GM12878 (cell line): Measurements from ENCODE around the gene HAGHL. TPM values are rescaled to one million over a fixed set of nuclear protein-coding genes. Genes with fewer than 3 reads are reported as not detected.

Experiments used
- ATAC-seq: fragments of 200-7000 bp; cut with Tn5 transposase; 3 replicates; pipeline ENCODE4 v1.9.1; 2020; ENCODE audit warnings: mild to moderate bottlenecking, moderate library complexity
- BruUV-seq: library from RNA; stranded (reverse); fragments of 400-500 nt; replicated peaks from 2 replicates; lab custom pipeline; 2021; lab: Mats Ljungman, UMichigan
- CTCF ChIA-PET: fragments of 300-600 bp; sonication (Branson Sonifier 250); formaldehyde crosslinking; extraction: SDS; loops from one replicate; lab custom pipeline; 2021; ENCODE audit warnings: inconsistent platforms; lab: Yijun Ruan, JAX
- POLR2A ChIA-PET: fragments of 350-600 bp; formaldehyde crosslinking; extraction: SDS; loops from one replicate; lab custom pipeline; 2021; ENCODE audit warnings: inconsistent platforms; lab: Charles Lee
- RAD21 ChIA-PET: fragments of 300-600 bp; sonication (Branson Sonifier 250); formaldehyde crosslinking; loops from one replicate; lab custom pipeline; 2023; ENCODE audit warnings: antibody characterized with exemption; ENCODE audit not compliant: unreplicated experiment; lab: Charles Lee
- SMC1A ChIA-PET: fragments of 300-600 bp; sonication (Branson Sonifier 250); formaldehyde crosslinking; loops from one replicate; lab custom pipeline; 2023; ENCODE audit not compliant: unreplicated experiment, uncharacterized antibody; lab: Charles Lee
- DNase-seq: peaks from one replicate; pipeline ENCODE4 v3.0.0-alpha.2; 2011; ENCODE audit warnings: low read depth, low spot score
- FAIRE-seq: peaks from 3 replicates; lab custom pipeline; 2011; peaks lifted over from hg19 to GRCh38; lab: Jason Lieb, UNC
- H2AFZ ChIP-seq: 2 replicates; pipeline ENCODE4 v1.6.0; 2011; ENCODE audit warnings: low read depth, low read length, control low read depth; ENCODE audit not compliant: control insufficient read depth
- H3K27ac ChIP-seq: 2 replicates; pipeline ENCODE4 v1.5.1; 2011; ENCODE audit warnings: control low read depth; ENCODE audit not compliant: control insufficient read depth, insufficient read depth
- H3K27me3 ChIP-seq, 2 experiments: replicated peaks in 1 of 2; 2 replicates each; pipeline versions ENCODE4 v1.6.0 to v1.6.1; 2011; ENCODE audit warnings: low read length in 1 of 2; ENCODE audit not compliant: control insufficient read depth in 2 of 2, insufficient read depth in 2 of 2
- H3K36me3 ChIP-seq, 2 experiments: 2 replicates each; pipeline ENCODE4 v1.5.1; 2011; ENCODE audit warnings: low read length in 1 of 2; ENCODE audit not compliant: control insufficient read depth in 2 of 2, insufficient read depth in 2 of 2
- H3K4me1 ChIP-seq: 2 replicates; pipeline ENCODE4 v1.6.1; 2011; ENCODE audit warnings: mild to moderate bottlenecking, low read length, moderate library complexity, mixed read lengths; ENCODE audit not compliant: control insufficient read depth, insufficient read depth
- H3K4me2 ChIP-seq: 2 replicates; pipeline ENCODE4 v1.6.0; 2011; ENCODE audit warnings: control low read depth; ENCODE audit not compliant: control insufficient read depth, insufficient read depth
- H3K4me3 ChIP-seq: fragments of 200-600 bp; sonication (generic); 2 replicates; pipeline ENCODE4 v1.5.1; 2016
- H3K79me2 ChIP-seq: 2 replicates; pipeline ENCODE4 v1.6.0; 2011; ENCODE audit warnings: low read length; ENCODE audit not compliant: control insufficient read depth, insufficient read depth
- H3K9ac ChIP-seq: 2 replicates; pipeline ENCODE4 v1.8.0; 2011; ENCODE audit warnings: low read length, control low read depth, mixed read lengths; ENCODE audit not compliant: control insufficient read depth, insufficient read depth
- H3K9me3 ChIP-seq: replicated peaks from 3 replicates; pipeline ENCODE4 v1.5.1; 2011; ENCODE audit warnings: mild to moderate bottlenecking, low read length; ENCODE audit not compliant: control insufficient read depth, insufficient read depth
- H4K20me1 ChIP-seq: 2 replicates; pipeline ENCODE4 v1.6.0; 2011; ENCODE audit not compliant: control insufficient read depth, insufficient read depth
- DPF2 ChIP-seq: fragments of 450-650 bp; IDR thresholded peaks from 2 replicates; pipeline ENCODE4 v1.6.1; 2017; ENCODE audit warnings: mild to moderate bottlenecking
- PML ChIP-seq: IDR thresholded peaks from 2 replicates; pipeline ENCODE4 v1.6.1; 2012; ENCODE audit warnings: low read length, inconsistent platforms
- SMARCA5 ChIP-seq: fragments of 450-650 bp; IDR thresholded peaks from 2 replicates; pipeline ENCODE4 v1.6.1; 2017; ENCODE audit warnings: mild to moderate bottlenecking
- TCF7 ChIP-seq: IDR thresholded peaks from 2 replicates; pipeline ENCODE4 v1.6.1; 2014; ENCODE audit warnings: antibody characterized with exemption, borderline replicate concordance
- ZZZ3 ChIP-seq: IDR thresholded peaks from 2 replicates; pipeline ENCODE4 v1.6.1; 2011; ENCODE audit warnings: low read depth; ENCODE audit not compliant: control insufficient read depth, insufficient read length
- WGBS: methylation state at CpG from one replicate; pipeline ENCODE4 v1.1.6; 2016; ENCODE audit warnings: low lambda C conversion rate; ENCODE audit not compliant: insufficient replicate concordance, insufficient coverage; ENCODE audit errors: missing lambda C conversion rate; 5-methylcytosine and 5-hydroxymethylcytosine counted together
- in situ Hi-C: fragments of 300-500 bp; cut with MboI; formaldehyde crosslinking; loops from 9 replicates; pipeline ENCODE4 v1.14.3; 2018; ENCODE audit warnings: mixed read lengths
- intact Hi-C: fragments of 100-400 bp; cut with micrococcal nuclease; formaldehyde crosslinking; loops from one replicate; pipeline ENCODE4 v1.14.2; 2022; ENCODE audit not compliant: unreplicated experiment
- polyA plus RNA-seq, 11 experiments: library from polyadenylated mRNA; depleted of rRNA in 4 of 11; unstranded in 6 of 11; stranded (reverse) in 5 of 11; fragments of >200 nt; fragmentation: Nextera tagmentation in 4 of 11; fragmentation: Illumina TruSeq in 1 of 11; extraction: Ambion mirVana in 4 of 11; extraction: Trizol in 1 of 11; gene quantifications; 1 replicate in 1 of 11; 2 replicates in 10 of 11; pipeline versions ENCODE4 v1.2.1 to v1.2.3, GENCODE V29; 2011 to 2016; ENCODE audit warnings: inconsistent platforms in 2 of 11, missing spikeins in 2 of 11, low read depth in 1 of 11
- total RNA-seq, 4 experiments: library from RNA; depleted of rRNA in 3 of 4; stranded (reverse); fragments of >200 nt in 3 of 4; fragmentation: Illumina TruSeq in 1 of 4; extraction: Trizol in 1 of 4; gene quantifications; 2 replicates each; pipeline versions ENCODE4 v1.2.1 to v1.2.3, GENCODE V29; 2013 to 2021

HAGHL gene
- total and polyA plus RNA-seq, 10 of the 15 experiments (the other 5 are each of a cell fraction or from before 2014, with no cell fraction given), result 0.23 to 44.6 (median 16.4) TPM

- TF ChIP-seq SMARCA5, result no peak
Observed at GRCh38 chr16:749010-749409, 22.1 kb downstream of the HAGHL start (continued).

- FAIRE-seq (no peak), DNase-seq (no peak), ATAC-seq (no peak)
- in situ Hi-C loops (no loop called here), intact Hi-C loops (no loop called here)
- Histone ChIP-seq H3K9ac (no peak overlapping the region), H3K4me1 (no peaks in the 10 kb centered on the region), H4K20me1 (no peaks in the 10 kb centered on the region), H3K4me2 (no peak overlapping the region), H3K9me3 (no peaks in the 10 kb centered on the region), H3K79me2 (no peaks in the 10 kb centered on the region), H3K36me3 (no peaks in the 10 kb centered on the region), H3K4me3 (no peak overlapping the region), H2AFZ (no peak overlapping the region), H3K27me3 (no peaks in the 10 kb centered on the region; a peak in 2 of 4 replicates), H3K27ac (no peak overlapping the region)
- no TSS peak for BruUV-seq
- RAD21 ChIA-PET, result no interaction called here
- CTCF ChIA-PET, result interaction anchor here (1.1 kb wide), 1 partner anchor 38 kb away, joined by 7 read pairs; no protein-coding TSS in a partner anchor
- TF ChIP-seq TCF7, result no peak
- no peak for TF ChIP-seq ZZZ3
- TF ChIP-seq PML, result no peak
- no peak for TF ChIP-seq DPF2
- POLR2A ChIA-PET, result interaction anchor here (0.9 kb wide), 1 partner anchor 9 kb away, joined by 3 read pairs; the partner anchor contains the start of gene CIAO3
- 39% methylated on average over 9 of the region's 9 CpGs for WGBS
- SMC1A ChIA-PET, result no interaction called here
Observed at GRCh38 chr16:750485-750884, 23.6 kb downstream of the HAGHL start.
